Loucy (cell line): ENCODE measurements around the gene ATP5PO.

Source experiments
- EZH2phosphoT487 ChIP-seq: fragments of 200-600 bp; IDR thresholded peaks from 2 replicates; pipeline ENCODE4 v1.6.1; 2018; ENCODE audit warnings: antibody characterized with exemption, mild to moderate bottlenecking, moderate library complexity, borderline replicate concordance
- TF ChIP-seq, protein P1 (sequence below): fragments of 200-600 bp; sonication (generic); conservative IDR thresholded peaks from 2 replicates; pipeline ENCODE4 v1.5.1; 2014; ENCODE audit warnings: mild to moderate bottlenecking, antibody characterized with exemption, low read length

DNA sequence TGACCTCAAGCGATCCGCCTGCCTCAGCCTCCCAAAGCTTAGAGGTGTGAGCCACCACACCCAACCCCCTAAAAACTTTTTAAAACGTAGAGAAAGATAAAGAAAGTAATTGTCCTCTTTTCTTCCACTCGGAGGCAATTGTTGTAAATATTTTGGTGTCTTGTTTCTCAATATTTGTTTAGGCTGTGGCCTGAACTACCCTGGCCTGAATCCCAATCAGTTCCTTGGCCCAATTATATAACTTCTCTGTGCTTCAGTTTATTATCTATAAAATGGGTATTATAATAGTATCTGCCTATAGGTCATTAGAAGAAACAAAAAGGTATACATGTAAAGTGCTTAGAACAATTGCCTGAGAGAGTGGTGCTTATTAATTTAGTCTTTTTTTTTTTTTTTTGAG lies 1.8 kb upstream of the ATP5PO start:
- TF ChIP-seq, protein P1, sequence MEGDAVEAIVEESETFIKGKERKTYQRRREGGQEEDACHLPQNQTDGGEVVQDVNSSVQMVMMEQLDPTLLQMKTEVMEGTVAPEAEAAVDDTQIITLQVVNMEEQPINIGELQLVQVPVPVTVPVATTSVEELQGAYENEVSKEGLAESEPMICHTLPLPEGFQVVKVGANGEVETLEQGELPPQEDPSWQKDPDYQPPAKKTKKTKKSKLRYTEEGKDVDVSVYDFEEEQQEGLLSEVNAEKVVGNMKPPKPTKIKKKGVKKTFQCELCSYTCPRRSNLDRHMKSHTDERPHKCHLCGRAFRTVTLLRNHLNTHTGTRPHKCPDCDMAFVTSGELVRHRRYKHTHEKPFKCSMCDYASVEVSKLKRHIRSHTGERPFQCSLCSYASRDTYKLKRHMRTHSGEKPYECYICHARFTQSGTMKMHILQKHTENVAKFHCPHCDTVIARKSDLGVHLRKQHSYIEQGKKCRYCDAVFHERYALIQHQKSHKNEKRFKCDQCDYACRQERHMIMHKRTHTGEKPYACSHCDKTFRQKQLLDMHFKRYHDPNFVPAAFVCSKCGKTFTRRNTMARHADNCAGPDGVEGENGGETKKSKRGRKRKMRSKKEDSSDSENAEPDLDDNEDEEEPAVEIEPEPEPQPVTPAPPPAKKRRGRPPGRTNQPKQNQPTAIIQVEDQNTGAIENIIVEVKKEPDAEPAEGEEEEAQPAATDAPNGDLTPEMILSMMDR, result no peak
- no peak for TF ChIP-seq EZH2phosphoT487
